Spleen (tissue), 11 donors: ENCODE data around the gene RPRD1B. TPM values are rescaled to one million over a fixed set of nuclear protein-coding genes. Genes with fewer than 3 reads are reported as not detected.

ENCODE experiments used
- DNase-seq: peaks from one replicate; pipeline ENCODE4 v3.0.0-alpha.2; 2020
- H3K27ac ChIP-seq, 8 donors: fragments of 200-600 bp; sonication (generic) in 7 of 8; 1 replicate in 4 of 8; 2 replicates in 4 of 8; pipeline versions ENCODE4 v1.5.0 to v1.8.0; 2016 to 2021; ENCODE audit warnings: inconsistent platforms in 4 of 8, mild to moderate bottlenecking in 4 of 8, moderate library complexity in 1 of 8
- H3K27me3 ChIP-seq, 7 donors: fragments of 200-600 bp; sonication (generic) in 6 of 7; replicated peaks in 1 of 7; 1 replicate in 4 of 7; 2 replicates in 3 of 7; pipeline versions ENCODE4 v1.5.0 to v1.8.0; 2016 to 2021; ENCODE audit warnings: inconsistent platforms in 3 of 7, mild to moderate bottlenecking in 1 of 7
- H3K36me3 ChIP-seq, 6 donors: fragments of 200-600 bp; sonication (generic) in 5 of 6; 1 replicate in 4 of 6; 2 replicates in 2 of 6; pipeline versions ENCODE4 v1.5.0 to v1.8.0; 2016 to 2021; ENCODE audit warnings: inconsistent platforms in 2 of 6
- H3K4me1 ChIP-seq, 6 donors: fragments of 200-600 bp; sonication (generic) in 5 of 6; 1 replicate in 3 of 6; 2 replicates in 3 of 6; pipeline versions ENCODE4 v1.5.0 to v1.8.0; 2016 to 2021; ENCODE audit warnings: inconsistent platforms in 3 of 6
- H3K4me3 ChIP-seq, 8 donors: fragments of 200-600 bp; sonication (generic) in 7 of 8; 1 replicate in 4 of 8; 2 replicates in 4 of 8; pipeline versions ENCODE4 v1.5.0 to v1.8.0; 2016 to 2021; ENCODE audit warnings: inconsistent platforms in 4 of 8, mild to moderate bottlenecking in 4 of 8, moderate library complexity in 2 of 8
- H3K9me3 ChIP-seq, 8 donors: fragments of 200-600 bp; sonication (generic) in 7 of 8; 1 replicate in 4 of 8; 2 replicates in 4 of 8; pipeline versions ENCODE4 v1.5.0 to v1.8.0; 2016 to 2021; ENCODE audit warnings: inconsistent platforms in 4 of 8
- CTCF ChIP-seq, 11 experiments: fragments of 200-600 bp in 7 of 11; fragments of 450-650 bp in 4 of 11; sonication (generic) in 4 of 11; IDR thresholded peaks in 8 of 11; conservative IDR thresholded peaks in 3 of 11; 1 replicate in 7 of 11; 2 replicates in 4 of 11; pipeline versions ENCODE4 v1.4.0 to v1.8.0; 2016 to 2021; ENCODE audit warnings: antibody characterized with exemption in 11 of 11, inconsistent platforms in 4 of 11, mild to moderate bottlenecking in 1 of 11
- POLR2A ChIP-seq, 3 donors: fragments of 450-650 bp; IDR thresholded peaks; one replicate each; pipeline ENCODE4 v1.5.1; 2017; ENCODE audit warnings: antibody characterized with exemption in 3 of 3, mild to moderate bottlenecking in 1 of 3
- POLR2AphosphoS5 ChIP-seq, 3 donors: sonication (generic); formaldehyde crosslinking; IDR thresholded peaks; one replicate each; pipeline ENCODE4 v1.5.1; 2017; ENCODE audit warnings: antibody characterized with exemption in 3 of 3
- WGBS, 5 donors: extraction: QIAGEN DNeasy Blood & Tissue Kit in 3 of 5; methylation state at CpG; one replicate each; pipeline versions ENCODE4 v1.1.5 to v1.1.7; 2013 to 2018; 5-methylcytosine and 5-hydroxymethylcytosine counted together
- intact Hi-C: fragments of 100-400 bp; cut with DNase I; formaldehyde crosslinking; loops from one replicate; pipeline ENCODE4 v1.15.0; 2023; ENCODE audit warnings: low total_unique reads
- polyA plus RNA-seq, 3 donors: library from polyadenylated mRNA; stranded (reverse); fragments of 200-250 nt; gene quantifications; one replicate each; pipeline ENCODE4 v1.2.1, GENCODE V29; 2013
- total RNA-seq, 7 donors: library from RNA; depleted of rRNA in 3 of 7; stranded (reverse); fragments of >200 nt in 3 of 7; fragmentation: NEBNext Ultra II Directional in 4 of 7; extraction: Animal tissue kit (Norgen Biotek cat#: 25700) in 4 of 7; gene quantifications; one replicate each; pipeline versions ENCODE4 v1.1.0 to v1.2.1, GENCODE V29; 2016 to 2021
- donor health status: healthy with polysubstance abuse.
- donor health status: DM: no; HTN: no; CAD: no; lungs with moderate emphysema.
- donor health status: DM: no; HTN: no; CAD: no.
- donor health status: Bipolar disorder and iron deficiency.
- donor health status: healthy.
- donor health status: DM: no; HTN: no; CAD: no.
- donor health status: DM: yes; HTN: yes; CAD: no.

Gene RPRD1B
- total and polyA plus RNA-seq, 10 donors: 7.1 to 42.0 (median 31.2) TPM

GRCh38 chr20:38040276-38040675, 6.7 kb downstream of the RPRD1B start:
- Histone ChIP-seq H3K36me3 (peaks cover 0 to 78% (median 35%) of the 10 kb centered on the region in 6 donors), H3K9me3 (no peaks in the 10 kb centered on the region), H3K4me3 (no peak overlapping the region), H3K4me1 (peaks cover 19 to 47% (median 31%) of the 10 kb centered on the region in 6 donors), H3K27me3 (no peaks in the 10 kb centered on the region), H3K27ac (no peak overlapping the region)
- intact Hi-C loops: no loop called here
- no peak for DNase-seq
- no peak for TF ChIP-seq POLR2AphosphoS5 (IDR thresholded peaks at IDR 0.05)
- TF ChIP-seq CTCF (IDR thresholded peaks at IDR 0.05 in 8 of 11, conservative IDR thresholded peaks at IDR 0.05 in 3 of 11): no peak
- TF ChIP-seq POLR2A (IDR thresholded peaks at IDR 0.05): no peak
- WGBS, 5 donors: 44 to 96% (median 55%) methylated on average over 1 of the region's 1 CpG

- 88 to 96% (median 95%) methylated on average over 10 of the region's 10 CpGs for WGBS, 5 donors
- TF ChIP-seq CTCF (IDR thresholded peaks at IDR 0.05 in 8 of 11, conservative IDR thresholded peaks at IDR 0.05 in 3 of 11): no peak
- TF ChIP-seq POLR2AphosphoS5 (IDR thresholded peaks at IDR 0.05): no peak
- TF ChIP-seq POLR2A (IDR thresholded peaks at IDR 0.05): no peak
- H3K9me3 ChIP-seq: no peaks in the 10 kb centered on the region
- H3K4me1 ChIP-seq: peaks cover 0 to 34% (median 7%) of the 10 kb centered on the region in 6 donors
- intact Hi-C loops: no loop called here
- DNase-seq: no peak
- H3K36me3 ChIP-seq: peaks cover 0 to 96% (median 48%) of the 10 kb centered on the region in 6 donors
- no peaks in the 10 kb centered on the region for H3K27me3 ChIP-seq
- H3K27ac ChIP-seq: no peak overlapping the region
- H3K4me3 ChIP-seq: no peak overlapping the region
These were observed 10.2 kb downstream of the RPRD1B start for GRCh38 chr20:38043512-38044300.

GRCh38 chr20:38044685-38045084, 11.1 kb downstream of the RPRD1B start:
- TF ChIP-seq CTCF (IDR thresholded peaks at IDR 0.05 in 8 of 11, conservative IDR thresholded peaks at IDR 0.05 in 3 of 11): no peak
- TF ChIP-seq POLR2A (IDR thresholded peaks at IDR 0.05): no peak
- WGBS, 5 donors: 64 to 95% (median 86%) methylated on average over 2 to 3 of the region's 3 CpGs
- no peak for DNase-seq
- no peaks in the 10 kb centered on the region for H3K9me3 ChIP-seq
- no peaks in the 10 kb centered on the region for H3K27me3 ChIP-seq
- H3K36me3 ChIP-seq: peaks cover 0 to 100% (median 55%) of the 10 kb centered on the region in 6 donors
- H3K4me1 ChIP-seq: peaks cover 0 to 25% (median 5%) of the 10 kb centered on the region in 6 donors
- intact Hi-C loops: no loop called here
- H3K27ac ChIP-seq: no peak overlapping the region
- H3K4me3 ChIP-seq: no peak overlapping the region

- TF ChIP-seq POLR2A (IDR thresholded peaks at IDR 0.05) (no peak), CTCF (IDR thresholded peaks at IDR 0.05 in 8 of 11, conservative IDR thresholded peaks at IDR 0.05 in 3 of 11) (no peak)
- no peaks in the 10 kb centered on the region for H3K9me3 ChIP-seq
- no peaks in the 10 kb centered on the region for H3K27me3 ChIP-seq
- peaks cover 0 to 20% (median 5%) of the 10 kb centered on the region in 6 donors for H3K4me1 ChIP-seq
- H3K4me3 ChIP-seq: no peak overlapping the region
- no peak overlapping the region for H3K27ac ChIP-seq
- DNase-seq: no peak
- WGBS, 5 donors: 71 to 88% (median 83%) methylated on average over 4 of the region's 4 CpGs
- H3K36me3 ChIP-seq: peaks cover 0 to 100% (median 64%) of the 10 kb centered on the region in 6 donors
- intact Hi-C loops: no loop called here
These were observed 13.0 kb downstream of the RPRD1B start for GRCh38 chr20:38046572-38046971.
